Activated T-cell treated with anti-CD3 and anti-CD28 coated beads, Interleukin-2, amount 50 U/mL, for 24 hours (primary cell): ENCODE measurements around the gene PDCD10.

ENCODE experiments used
- DNase-seq: peaks from one replicate; pipeline ENCODE4 v3.0.0-alpha.2; 2020
- H3K27ac Mint-ChIP-seq: 2 replicates; pipeline ENCODE4 v1.8.0; 2020; ENCODE audit warnings: mild to moderate bottlenecking, mixed read lengths
- H3K27me3 Mint-ChIP-seq: 2 replicates; pipeline ENCODE4 v1.8.0; 2020; ENCODE audit warnings: mixed read lengths
- H3K36me3 Mint-ChIP-seq: 2 replicates; pipeline ENCODE4 v1.8.0; 2020; ENCODE audit warnings: low read depth, mixed read lengths
- H3K4me1 Mint-ChIP-seq: 2 replicates; pipeline ENCODE4 v1.8.0; 2020; ENCODE audit warnings: low read depth, mixed read lengths
- H3K4me3 Mint-ChIP-seq: 2 replicates; pipeline ENCODE4 v1.8.0; 2020; ENCODE audit warnings: mild to moderate bottlenecking, moderate library complexity, mixed read lengths
- H3K9me3 Mint-ChIP-seq: 2 replicates; pipeline ENCODE4 v1.8.0; 2020; ENCODE audit warnings: mixed read lengths

Gene PDCD10

DNA sequence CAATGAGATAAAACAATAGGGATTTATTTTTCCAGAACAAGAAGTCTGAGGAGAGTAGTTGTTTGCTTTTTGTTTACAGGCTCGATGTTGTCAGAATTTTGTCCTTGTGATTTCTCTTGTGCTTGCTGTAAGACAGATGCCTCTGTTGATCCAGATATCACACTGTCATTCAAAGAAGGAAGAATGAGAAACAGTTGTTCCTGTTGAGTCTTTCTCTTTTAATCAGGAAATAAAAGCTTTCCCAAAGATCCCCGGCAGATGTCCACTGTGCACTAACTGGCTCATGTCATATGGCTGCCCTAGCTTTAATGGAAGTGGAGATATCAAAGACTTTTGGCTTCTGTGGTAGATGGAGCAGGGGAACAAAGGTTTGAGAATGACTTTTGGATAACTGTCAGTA, 7.6 kb upstream of the PDCD10 start:
- H3K4me3 Mint-ChIP-seq = no peak overlapping the region
- peaks cover 25% of the 10 kb centered on the region for H3K4me1 Mint-ChIP-seq
- H3K27ac Mint-ChIP-seq = no peak overlapping the region
- DNase-seq = no peak
- no peaks in the 10 kb centered on the region for H3K9me3 Mint-ChIP-seq
- no peaks in the 10 kb centered on the region for H3K36me3 Mint-ChIP-seq
- H3K27me3 Mint-ChIP-seq = no peaks in the 10 kb centered on the region

DNA sequence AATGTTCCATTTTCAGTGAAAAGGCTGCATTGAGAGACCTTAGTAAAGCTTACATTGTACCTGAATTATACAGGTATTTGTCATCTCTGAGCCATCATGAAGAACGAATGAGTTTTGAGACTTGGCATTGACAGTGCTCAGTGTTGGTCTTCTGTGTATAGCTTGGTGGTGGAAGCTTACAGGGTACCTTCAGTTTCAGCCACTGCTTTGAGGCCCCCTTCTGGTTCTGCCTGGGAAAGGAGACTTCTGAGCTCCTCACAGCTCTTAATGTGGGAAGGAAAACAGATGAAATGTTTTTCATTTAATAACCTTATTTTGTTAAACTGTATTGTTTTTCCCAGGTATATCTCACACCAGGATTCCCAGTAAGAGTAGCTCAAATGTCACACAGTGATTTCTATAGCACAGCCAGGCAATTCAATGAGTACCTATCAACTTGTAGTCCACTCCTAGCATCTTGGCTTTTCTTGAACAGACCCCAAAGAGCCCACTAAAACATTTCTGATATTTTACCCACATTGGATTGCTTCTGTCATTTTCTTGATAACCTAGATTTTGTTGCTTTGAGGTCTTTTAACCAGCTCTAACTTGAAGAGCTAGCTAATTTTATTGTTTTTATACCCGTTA, 6.4 kb upstream of the PDCD10 start:
- Mint-ChIP-seq H3K9me3 (no peaks in the 10 kb centered on the region), H3K4me1 (peaks cover 23% of the 10 kb centered on the region), H3K36me3 (no peaks in the 10 kb centered on the region), H3K27me3 (no peaks in the 10 kb centered on the region), H3K4me3 (no peak overlapping the region), H3K27ac (no peak overlapping the region)
- DNase-seq = no peak

DNA sequence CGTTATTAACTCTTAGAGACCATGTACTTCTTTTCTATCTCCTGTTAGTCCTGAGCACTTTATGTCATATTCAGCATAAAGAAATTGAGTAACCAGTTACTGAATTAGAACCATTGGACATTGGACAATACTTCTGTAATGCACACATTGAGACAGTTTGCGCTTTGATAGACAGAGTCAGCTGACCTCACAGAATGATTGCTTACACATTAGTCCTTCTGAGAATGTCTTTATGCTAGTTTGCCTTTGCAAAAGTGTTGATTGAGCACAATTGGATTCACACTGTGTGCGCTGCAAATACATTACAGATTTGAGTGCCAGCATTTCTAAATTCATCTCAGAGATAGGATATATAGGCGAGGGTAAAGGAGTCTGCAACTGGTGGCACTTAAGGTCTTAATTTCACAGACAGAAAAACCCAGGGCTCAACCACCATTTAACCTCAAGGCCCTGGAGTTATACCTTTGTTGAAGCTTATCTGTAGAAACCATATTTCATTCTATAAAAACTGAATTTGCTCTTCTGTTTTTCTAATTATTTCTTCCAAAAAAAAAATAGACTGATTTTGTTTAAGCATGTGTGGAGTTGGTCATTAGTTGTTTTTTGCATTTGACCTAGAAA, 4.6 kb upstream of the PDCD10 start:
- Mint-ChIP-seq H3K4me3 (no peak overlapping the region), H3K36me3 (no peaks in the 10 kb centered on the region), H3K27ac (no peak overlapping the region), H3K9me3 (no peaks in the 10 kb centered on the region), H3K4me1 (peaks cover 23% of the 10 kb centered on the region), H3K27me3 (no peaks in the 10 kb centered on the region)
- DNase-seq = no peak

DNA sequence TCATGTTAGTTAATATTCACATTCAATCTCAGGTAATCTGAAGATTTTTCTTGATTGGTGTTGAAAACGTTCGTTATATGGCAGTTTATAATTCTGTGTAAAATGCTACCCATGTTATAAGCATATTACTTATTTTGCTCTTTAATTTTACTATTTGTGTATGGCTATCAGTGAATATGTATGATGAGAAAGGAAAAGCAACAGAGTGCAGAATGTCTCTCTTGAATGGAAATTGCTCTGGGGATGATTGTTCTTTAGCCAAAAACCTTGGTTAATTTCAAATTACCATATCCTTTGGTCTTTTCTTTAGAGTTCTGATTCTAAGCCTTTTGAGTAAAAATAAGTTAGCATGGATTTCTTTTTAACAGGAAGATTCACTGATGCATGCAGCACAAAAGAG, 3.3 kb upstream of the PDCD10 start:
- DNase-seq = no peak
- Mint-ChIP-seq H3K4me1 (peaks cover 19% of the 10 kb centered on the region), H3K36me3 (no peaks in the 10 kb centered on the region), H3K27me3 (no peaks in the 10 kb centered on the region), H3K9me3 (no peaks in the 10 kb centered on the region), H3K4me3 (no peak overlapping the region), H3K27ac (no peak overlapping the region)

DNA sequence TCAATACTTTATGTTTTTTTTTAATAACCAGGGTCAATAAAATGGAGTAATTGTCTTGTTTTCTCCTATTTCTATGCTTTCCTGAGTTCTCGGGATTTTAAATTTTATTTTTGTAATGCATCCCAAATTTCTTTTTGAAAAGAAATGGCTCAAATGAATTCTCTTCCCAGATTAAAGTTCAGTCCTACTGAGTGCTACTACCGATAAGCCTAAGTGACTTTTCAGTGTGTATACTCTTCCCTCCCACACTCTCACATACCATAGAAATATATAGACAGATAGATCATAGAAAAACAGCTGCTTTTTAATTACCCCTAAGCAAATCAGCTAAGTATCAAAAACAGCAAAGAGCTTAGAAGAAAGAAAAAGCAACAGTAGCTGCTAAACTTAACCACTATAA, 2.3 kb upstream of the PDCD10 start:
- no peak for DNase-seq
- H3K4me3 Mint-ChIP-seq = no peak overlapping the region
- no peaks in the 10 kb centered on the region for H3K9me3 Mint-ChIP-seq
- H3K27ac Mint-ChIP-seq = no peak overlapping the region
- peaks cover 9% of the 10 kb centered on the region for H3K36me3 Mint-ChIP-seq
- H3K27me3 Mint-ChIP-seq = no peaks in the 10 kb centered on the region
- peaks cover 29% of the 10 kb centered on the region for H3K4me1 Mint-ChIP-seq

DNA sequence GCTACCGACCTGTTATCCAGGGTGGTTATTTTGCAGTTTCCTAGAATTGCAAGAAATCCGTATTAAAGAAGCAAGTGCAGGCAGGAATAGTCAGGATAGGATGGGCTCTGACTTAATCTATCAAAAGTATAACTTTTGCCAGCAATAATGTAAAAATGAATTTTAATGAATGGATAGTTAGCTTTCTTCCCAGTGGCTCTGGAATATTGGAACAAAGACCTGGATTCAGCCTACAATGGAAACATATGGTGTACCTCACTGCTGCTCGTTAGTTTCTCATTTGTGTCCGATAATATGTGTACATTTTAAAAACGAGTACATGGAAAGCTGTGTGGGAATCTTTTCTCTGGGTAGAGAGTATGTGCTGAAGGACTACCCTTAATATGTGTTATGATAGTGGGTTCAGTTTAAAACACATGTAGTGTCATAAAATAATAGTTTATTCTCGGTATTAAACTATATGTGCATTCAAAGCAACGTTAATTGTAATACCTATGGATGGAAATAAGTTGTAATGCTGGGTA, 1.6 kb upstream of the PDCD10 start:
- Mint-ChIP-seq H3K27me3 (no peaks in the 10 kb centered on the region), H3K9me3 (no peaks in the 10 kb centered on the region), H3K4me3 (no peak overlapping the region), H3K4me1 (peaks cover 36% of the 10 kb centered on the region), H3K27ac (peak overlapping the region; percentile 53), H3K36me3 (peaks cover 15% of the 10 kb centered on the region)
- DNase-seq = no peak

DNA sequence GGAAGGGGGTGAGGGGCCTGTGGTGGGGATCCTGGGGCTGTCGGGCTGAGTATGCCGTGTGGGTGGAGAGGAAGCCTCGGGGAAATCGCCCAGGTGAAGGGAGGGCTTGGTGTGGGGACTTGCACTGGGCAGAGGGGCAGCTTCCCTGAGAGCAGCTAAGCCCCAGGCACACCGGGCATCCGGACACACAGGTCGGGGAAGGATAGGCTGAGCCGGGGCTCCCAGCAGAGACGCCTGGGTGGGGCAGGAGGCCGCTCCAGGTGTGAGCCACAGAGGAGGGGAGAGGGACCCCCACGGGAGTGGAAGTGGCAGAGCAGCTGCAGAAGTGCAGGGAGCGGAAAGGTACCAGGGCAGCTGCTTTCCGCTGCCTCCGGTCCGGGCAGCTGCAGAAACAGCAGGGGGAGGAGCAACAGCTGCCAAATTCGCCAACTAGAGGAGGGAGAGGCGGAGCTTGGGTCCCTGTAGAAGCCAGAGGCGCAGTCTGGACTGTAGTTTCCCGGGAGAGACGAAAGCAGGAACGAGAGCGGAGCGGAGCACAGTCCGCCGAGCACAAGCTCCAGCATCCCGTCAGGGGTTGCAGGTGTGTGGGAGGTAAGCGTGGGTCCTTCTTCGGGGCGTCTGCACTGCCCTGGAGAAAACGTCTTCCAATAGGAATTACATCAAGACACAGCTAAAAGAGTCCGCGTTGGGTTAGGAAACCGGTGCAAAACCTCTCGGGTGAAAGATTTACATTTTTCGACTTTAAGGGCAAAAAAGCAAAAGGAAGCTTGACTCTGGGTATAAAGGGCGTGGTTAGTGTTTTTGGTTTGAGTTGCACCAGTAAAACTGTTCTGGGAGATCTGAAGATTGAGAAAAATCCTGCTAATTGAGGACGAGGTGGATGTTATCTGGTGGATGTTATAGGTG, 794 bp upstream of the PDCD10 start, which contains the start of gene SERPINI1:
Gene SERPINI1 (plus strand): TSS at position 489 of the 906 bp plus-strand sequence. CDS start 53,408 bp downstream, outside the sequence.
- Mint-ChIP-seq H3K4me1 (peaks cover 34% of the 10 kb centered on the region), H3K27me3 (no peaks in the 10 kb centered on the region), H3K4me3 (no peak within 1 kb of the TSS), H3K9me3 (no peaks in the 10 kb centered on the region), H3K27ac (peak within 1 kb of the TSS; percentile 53), H3K36me3 (peaks cover 15% of the 10 kb centered on the region)
- DNase-seq = peak; percentile 89

DNA sequence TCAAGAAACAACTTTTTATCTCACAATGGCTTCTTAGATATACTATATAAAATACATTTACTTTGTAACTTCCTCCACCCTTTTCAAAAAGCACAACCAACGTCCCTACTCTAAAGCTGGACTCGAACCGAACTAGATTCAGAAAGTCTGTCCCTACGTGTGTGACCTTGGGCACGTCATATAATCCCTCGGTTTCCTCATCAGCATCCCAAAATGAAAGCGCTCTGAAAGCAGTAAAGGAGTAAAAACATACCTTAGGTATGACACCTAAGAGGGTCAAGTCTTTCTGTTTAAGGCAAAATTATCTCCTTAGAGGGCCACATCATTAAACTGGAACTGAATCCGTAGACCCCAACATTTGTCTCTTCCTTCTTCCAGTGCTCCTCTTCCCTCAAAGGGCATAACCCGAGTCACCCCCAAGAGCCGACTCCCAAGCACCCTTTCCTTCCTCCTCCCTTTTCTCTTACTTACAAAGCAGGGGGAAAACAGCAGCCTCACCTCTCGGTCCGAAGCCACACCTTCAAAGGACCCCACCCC, 663 bp downstream of the PDCD10 start:
- Mint-ChIP-seq H3K27ac (no peak overlapping the region), H3K4me3 (no peak overlapping the region), H3K4me1 (peaks cover 49% of the 10 kb centered on the region), H3K9me3 (no peaks in the 10 kb centered on the region), H3K36me3 (peaks cover 15% of the 10 kb centered on the region), H3K27me3 (no peaks in the 10 kb centered on the region)
- DNase-seq = no peak

DNA sequence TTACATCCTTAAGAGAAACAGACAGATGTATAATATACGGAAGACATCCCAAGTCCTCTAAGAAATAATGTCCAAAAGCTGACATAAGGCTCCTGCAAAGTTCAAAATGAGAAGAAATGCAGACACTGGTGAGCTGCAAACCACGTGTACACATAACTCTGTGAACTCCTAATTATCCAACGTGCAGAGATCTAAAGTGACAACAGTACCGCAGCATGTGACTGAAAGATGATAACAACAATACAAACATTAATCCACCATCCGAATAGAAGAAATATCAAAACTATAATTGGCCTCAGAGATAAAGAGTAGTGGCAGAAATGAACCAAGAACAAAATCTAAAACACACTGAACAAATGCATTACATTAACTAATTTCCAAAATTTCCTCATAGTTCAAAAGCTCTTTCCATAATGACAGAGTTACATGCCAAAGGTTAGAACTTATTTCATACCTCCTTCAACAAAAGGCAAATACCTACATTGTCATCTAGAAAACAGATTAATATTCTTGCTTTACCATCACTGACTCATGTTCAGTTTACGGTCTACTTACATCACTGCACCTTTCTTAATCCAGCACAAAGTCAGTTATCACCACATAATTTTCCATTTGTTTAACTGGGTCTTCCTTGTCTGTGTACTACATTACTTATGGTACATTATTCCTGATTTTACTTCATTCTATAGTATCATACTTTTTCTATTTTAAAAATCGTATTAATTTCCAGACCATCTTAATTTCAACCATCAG, 2.2 kb downstream of the PDCD10 start:
- Mint-ChIP-seq H3K9me3 (no peaks in the 10 kb centered on the region), H3K27me3 (no peaks in the 10 kb centered on the region), H3K4me3 (no peak overlapping the region), H3K36me3 (peaks cover 20% of the 10 kb centered on the region), H3K4me1 (peaks cover 58% of the 10 kb centered on the region), H3K27ac (peak overlapping the region; percentile 16)
- no peak for DNase-seq

GRCh38 chr3:167731393-167731792, 3.3 kb downstream of the PDCD10 start:
- Mint-ChIP-seq H3K4me1 (peaks cover 69% of the 10 kb centered on the region), H3K4me3 (no peak overlapping the region)

DNA sequence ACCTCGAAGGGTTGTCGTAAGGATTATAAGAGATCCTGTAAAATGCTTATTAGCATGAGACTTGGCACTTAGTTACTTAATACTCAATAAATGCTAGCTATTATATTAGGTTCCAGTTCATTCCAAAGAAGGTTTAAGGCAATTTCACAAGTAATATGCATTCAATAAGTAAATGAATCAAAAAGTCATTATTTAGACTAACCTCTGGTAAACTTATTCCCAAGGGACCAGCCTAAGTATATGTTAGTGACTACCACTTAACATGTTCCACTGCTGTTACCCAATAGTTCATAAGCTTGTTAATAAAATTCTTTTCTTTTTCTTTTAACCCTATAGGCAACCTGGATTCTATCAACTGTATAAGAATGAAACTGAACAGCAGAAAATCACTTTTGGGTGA, 5.1 kb downstream of the PDCD10 start:
- peaks cover 77% of the 10 kb centered on the region for H3K4me1 Mint-ChIP-seq
- peaks cover 24% of the 10 kb centered on the region for H3K36me3 Mint-ChIP-seq
- H3K27me3 Mint-ChIP-seq = no peaks in the 10 kb centered on the region
- H3K27ac Mint-ChIP-seq = no peak overlapping the region
- DNase-seq = no peak
- no peaks in the 10 kb centered on the region for H3K9me3 Mint-ChIP-seq
- no peak overlapping the region for H3K4me3 Mint-ChIP-seq

More at GRCh38 chr3:167731393-167731792, 3.3 kb downstream of the PDCD10 start:
- no peak for DNase-seq
- Mint-ChIP-seq H3K27ac (no peak overlapping the region), H3K27me3 (no peaks in the 10 kb centered on the region), H3K36me3 (peaks cover 20% of the 10 kb centered on the region), H3K9me3 (no peaks in the 10 kb centered on the region)

DNA sequence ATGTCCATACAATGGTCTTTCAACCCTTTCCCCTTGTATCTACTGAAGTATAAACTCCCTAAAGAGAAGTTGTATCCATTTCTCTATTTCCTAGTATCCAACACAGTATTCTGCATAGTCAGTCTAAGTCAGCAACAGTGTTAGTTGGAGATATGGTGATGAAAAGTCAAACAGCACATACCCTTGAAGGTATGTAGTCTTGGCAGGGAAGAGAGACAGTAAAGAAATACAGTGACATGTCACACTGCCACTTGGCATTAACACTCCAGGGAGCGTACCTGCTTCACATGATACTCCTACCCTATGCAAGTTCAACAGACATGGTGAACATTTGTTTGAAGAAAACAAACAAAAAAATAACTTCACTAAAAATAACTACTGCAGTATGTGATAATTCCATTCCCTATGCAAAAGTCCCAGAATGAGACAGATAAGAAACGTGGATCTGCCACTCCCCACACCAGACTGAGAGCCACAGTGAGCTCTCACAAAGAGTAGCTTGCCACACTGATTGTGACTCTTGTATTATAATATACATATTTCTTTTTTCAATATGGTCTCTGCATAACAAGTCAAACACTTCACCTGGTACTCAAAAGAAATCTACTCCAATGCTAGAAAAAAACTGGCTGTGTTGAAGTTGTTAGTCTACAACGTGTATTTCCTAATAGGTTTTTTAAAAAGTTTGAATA, 5.9 kb downstream of the PDCD10 start:
- no peaks in the 10 kb centered on the region for H3K27me3 Mint-ChIP-seq
- no peak overlapping the region for H3K4me3 Mint-ChIP-seq
- peaks cover 85% of the 10 kb centered on the region for H3K4me1 Mint-ChIP-seq
- H3K36me3 Mint-ChIP-seq = peaks cover 31% of the 10 kb centered on the region
- H3K9me3 Mint-ChIP-seq = no peaks in the 10 kb centered on the region
- no peak overlapping the region for H3K27ac Mint-ChIP-seq
- no peak for DNase-seq

GRCh38 chr3:167728176-167728575, 6.5 kb downstream of the PDCD10 start:
- Mint-ChIP-seq H3K36me3 (peaks cover 36% of the 10 kb centered on the region), H3K9me3 (no peaks in the 10 kb centered on the region), H3K4me1 (peaks cover 85% of the 10 kb centered on the region), H3K27ac (no peak overlapping the region), H3K27me3 (no peaks in the 10 kb centered on the region), H3K4me3 (no peak overlapping the region)
- DNase-seq = no peak
